Stimulated activated CD4-positive, alpha-beta T cell treated with anti-CD3 and anti-CD28 coated beads, Interleukin-1b, Interleukin-23, amount 100 ng/mL, for 1 hour (primary cell): Measurements from ENCODE around the gene FANCL.
"Not testable (repeated sequence)": the region's sequence is repeated elsewhere in the genome, so short reads cannot be mapped to it uniquely, and the experiment has no call there.

Experiments used
- DNase-seq, 2 donors: peaks; one replicate each; pipeline ENCODE4 v3.0.0-alpha.2; 2020; ENCODE audit warnings: low read depth in 2 of 2

The FANCL gene

DNA sequence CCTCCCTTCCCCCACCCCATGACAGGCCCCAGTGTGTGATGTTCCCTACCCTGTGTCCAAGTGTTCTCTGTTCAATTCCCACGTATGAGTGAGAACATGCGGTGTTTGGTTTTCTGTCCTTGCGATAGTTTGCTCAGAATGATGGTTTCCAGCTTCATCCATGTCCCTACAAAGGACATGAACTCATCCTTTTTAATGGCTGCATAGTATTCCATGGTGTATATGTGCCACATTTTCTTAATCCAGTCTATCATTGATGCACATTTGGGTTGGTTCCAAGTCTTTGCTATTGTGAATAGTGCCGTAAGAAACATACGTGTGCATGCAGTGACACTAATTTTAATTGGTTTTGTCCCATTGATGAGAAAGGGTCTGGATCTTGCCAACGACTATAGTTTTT lies 95.4 kb downstream of the FANCL start:
- not testable (repeated sequence) for DNase-seq

DNA sequence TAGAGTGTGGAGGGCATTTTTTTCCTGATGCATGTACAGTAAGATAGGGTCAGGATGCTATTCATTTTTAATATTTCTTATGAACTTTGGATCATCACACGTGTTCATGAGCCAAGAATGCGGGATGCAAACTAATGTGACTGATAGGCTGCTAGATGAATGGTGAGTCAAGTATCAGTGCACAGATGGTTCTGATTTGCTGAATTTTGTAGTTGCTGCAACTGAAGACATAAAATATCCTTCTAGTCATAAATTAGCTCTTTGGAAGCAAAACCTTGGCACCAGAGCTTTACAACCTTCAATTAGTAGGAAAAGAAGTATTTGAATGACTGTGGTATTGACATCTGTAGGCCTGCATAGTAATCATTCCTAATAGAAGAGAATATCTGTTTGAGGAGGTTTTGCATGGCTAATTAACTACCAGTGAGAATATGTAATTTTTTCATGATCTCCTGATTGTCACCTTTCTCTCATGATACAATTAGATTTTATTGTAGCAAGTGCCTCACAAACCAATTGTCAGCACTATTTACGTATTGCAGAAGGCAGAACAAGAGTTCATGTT lies 100.5 kb downstream of the FANCL start:
- no peak for DNase-seq

DNA sequence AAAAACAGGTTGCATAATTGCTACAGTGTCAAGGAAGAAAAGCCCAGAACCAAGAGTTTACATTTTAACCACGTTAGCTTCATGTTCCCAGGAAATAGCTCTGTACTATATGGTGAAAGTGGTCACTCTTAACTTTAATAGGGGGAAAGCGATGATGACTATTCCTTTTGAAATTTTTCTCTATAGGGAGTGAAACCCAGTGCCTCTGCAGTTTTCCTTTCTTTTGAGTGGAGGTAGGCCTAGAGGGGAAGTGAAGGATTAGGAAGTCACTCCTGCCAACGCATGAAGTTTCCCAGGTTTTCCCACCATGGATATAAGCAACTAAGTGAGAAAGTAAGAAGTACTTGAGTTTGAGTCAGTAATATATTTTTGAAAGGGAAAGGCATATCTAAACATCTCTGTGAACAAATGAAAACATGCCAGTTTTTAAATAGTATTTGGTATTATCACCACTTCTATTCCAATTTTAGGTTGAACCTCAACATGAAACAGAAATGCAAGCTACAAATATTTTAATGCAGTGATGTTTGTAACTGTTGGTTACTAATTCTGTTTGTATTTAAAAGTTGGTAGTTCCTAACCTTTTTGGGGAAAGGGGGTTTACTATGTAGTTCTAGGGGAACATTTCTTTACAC lies 102.6 kb downstream of the FANCL start:
- DNase-seq, result no peak

DNA sequence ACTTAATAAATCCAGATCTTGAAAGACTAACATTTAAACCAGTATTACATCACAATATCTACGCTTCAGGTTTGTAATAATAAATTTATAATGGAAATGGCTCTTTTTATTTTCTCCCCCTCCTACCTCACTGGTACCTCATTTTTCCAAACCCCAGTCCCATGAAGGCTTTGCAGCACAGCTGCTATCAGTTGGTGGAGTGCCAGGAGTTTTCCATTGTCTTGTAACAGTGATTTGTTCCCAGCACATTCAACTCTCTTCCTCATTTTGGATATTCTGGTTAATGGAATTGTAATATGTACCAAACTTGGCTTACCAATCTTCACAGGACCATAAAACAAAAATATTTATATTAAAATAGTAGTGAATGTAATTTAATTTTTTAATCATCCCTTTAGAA lies 103.3 kb downstream of the FANCL start:
- DNase-seq, result no peak

DNA sequence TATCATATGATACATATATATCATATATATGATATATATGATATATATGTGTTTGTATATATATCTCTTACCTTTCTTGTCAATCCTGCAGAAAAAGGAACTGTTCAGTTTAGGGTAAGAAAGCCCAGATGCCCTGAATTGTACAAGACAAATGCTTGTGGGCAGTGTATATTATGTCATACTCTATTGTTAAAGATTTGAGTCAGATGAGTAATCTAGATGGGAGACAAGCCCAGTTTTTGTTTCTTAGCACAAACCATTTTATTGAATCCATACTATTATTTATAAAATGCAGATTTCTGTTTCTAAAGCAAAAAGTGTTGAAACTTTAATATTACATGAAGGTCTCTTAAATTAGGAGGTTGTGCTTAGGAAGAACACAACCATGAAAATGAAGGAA lies 103.9 kb downstream of the FANCL start:
- DNase-seq, result no peak

DNA sequence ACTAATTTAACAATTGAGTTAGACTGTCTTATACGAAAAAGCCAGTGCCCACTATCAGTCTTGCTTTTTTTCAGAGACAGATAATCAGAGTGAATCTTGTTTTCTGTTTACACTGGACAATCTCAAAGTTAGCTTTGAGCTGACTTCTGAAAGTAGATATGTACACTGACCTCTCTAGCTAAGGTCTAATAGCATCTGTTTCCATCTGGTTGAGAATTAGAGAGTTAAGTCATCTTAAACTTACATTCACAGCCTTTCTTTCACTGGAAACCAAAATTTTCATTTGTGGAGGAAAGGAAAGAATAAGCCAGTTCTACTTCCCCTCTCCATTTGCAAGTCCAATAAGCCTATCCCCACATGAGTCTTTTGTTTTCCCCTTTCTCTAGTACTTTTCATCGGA lies 105.3 kb downstream of the FANCL start:
- DNase-seq, result no peak

DNA sequence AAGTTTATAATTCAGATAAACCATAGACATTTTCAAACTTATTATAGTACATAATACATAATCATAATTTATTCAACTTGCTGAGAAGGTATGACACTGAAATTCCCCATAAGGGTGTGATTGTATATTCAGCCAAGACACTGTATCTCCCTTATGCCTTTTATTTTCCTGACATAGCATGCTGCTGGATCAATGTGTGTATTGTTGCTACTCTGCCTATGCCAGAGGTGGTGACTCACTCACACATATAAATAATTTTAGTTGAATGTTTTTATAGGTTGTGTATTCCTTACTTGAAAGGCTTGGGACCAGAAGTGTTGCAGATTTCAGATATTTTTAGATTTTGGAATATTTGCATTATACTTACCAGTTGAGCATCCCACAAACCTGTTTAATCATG lies 107.7 kb downstream of the FANCL start:
- no peak for DNase-seq

DNA sequence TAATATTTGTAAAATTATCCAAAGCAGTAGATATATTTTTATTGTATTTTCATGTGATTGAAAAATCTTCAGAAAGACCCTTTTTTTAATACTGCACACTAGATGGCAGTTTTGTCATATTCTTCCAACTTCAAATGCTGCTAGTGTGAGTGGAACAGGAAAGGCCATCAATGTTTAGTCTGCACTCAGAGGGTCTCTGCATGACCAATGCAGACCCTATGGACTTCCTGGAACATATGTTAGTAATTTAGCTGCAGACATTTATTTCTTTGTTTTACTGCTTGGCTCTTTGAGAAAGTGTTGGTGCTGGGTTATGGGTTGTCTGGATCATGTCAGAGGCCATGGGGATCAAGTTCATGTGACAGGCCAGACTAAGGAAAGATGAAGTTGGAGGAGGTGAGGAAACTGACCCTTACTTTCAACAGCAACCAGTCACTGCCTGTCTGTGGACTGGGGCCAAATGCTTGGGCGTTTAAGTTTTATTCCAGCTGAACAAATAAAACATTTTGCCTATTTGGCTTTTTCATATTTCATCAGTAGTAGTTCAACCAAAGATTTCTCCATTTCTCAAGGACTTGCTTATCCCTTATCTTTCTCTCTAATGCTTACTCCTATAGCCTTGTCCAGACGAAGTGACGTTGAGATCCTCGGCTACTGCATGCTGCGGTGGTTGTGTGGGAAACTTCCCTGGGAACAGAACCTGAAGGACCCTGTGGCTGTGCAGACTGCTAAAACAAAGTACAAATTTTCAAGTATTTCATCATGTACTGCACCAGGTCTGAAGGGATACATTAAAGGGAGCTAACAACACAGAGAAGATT lies 109.7 kb downstream of the FANCL start:
- no peak for DNase-seq

DNA sequence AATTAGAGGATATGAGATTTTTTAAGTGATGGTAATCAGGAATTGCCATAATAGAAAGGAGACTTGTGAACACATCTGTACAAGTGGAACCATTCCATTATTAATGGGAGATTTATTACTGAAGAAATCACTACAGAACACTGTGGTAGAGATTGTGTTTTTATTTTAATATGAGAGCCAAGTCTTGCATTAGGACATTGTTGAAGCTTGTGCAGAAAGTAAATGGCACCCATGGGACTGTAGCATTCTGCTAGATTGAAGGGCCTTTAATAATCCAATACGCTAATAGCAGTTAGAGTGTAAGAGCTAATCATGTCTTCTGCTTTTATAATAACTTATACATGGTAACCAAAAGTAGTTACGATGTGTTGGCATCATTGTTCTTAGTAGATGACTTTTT lies 110.9 kb downstream of the FANCL start:
- no peak for DNase-seq

DNA sequence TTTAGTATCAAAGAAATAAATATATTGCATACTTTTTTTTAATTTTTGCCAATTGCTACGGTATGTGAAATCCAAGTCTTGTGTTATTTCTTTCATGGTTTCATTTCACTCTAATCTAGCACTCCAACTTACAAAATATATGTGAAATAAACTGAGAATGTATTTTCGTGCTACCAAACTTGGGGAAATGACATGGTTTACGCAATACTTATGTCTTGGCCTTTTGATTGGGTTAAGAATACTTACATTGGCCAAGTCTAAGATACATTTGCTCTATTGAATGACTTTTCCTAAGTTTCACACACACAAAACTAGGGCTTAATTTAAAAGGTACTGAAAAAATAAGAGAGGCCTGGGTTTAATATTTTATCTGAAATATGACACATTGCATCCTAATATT lies 114.0 kb downstream of the FANCL start:
- no peak for DNase-seq

DNA sequence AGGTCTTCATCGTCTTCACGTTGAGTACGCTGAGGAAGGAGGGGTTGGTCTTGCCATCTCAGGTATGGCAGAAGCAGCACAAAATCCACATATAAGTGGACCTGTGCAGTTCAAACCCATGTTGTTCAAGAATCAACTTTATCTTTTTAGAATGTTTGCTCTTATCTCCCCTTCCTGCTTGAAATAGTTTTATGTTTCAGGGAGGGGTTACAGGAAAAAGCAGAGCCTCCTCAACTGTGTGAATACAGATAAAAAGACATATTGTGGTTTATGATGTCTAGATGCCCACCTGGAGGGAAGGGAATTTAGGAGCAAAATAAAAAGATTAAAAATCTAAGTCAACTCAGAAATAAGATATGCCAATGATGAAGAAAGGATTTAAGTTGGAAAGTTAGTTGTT lies 118.6 kb downstream of the FANCL start:
- no peak for DNase-seq

DNA sequence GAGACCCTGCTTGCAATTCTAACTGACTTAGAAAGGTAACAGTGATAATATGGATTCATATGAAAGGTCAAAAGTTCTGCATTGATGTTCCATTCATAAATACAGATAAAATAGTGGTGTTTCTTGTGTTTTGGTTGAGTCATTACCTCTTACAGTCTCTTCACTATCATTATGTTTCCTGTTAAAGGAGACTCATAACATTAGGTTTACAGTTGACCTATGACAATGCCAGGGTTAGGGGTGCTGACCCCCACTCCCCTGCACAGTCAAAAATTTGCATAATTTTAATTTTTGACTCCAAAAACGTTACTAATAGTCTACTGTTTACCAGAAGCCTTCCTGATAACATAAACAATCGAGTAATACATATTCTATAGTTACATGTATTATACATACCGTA lies 119.1 kb downstream of the FANCL start:
- DNase-seq, result no peak

DNA sequence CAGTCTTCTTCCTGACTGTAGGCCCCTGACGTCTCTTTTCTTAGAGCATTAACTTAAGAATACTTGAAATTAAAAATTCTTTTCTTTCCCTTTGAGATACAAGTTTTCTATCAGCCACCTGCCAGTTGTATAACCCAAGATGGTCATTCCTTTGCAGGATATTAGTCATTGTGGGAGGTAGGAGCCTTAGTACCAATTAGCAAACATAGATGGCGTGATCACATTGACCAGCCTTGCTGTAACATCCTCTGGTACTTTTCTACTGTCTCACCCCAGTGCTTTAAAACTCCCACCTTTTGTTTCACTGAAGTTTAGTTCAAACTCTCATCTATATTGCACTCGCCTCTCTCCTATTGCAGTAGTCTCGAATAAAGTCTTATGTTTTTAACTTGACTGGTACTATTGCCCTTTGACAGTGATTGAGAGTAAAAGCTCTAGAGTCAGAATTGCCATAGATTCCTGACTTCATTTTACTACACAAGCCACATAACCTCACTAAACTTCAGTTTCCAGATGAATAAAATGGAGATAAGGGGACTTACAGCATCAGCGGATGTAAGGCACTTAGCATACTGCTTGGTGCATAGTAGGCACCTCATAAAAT lies 120.4 kb downstream of the FANCL start:
- no peak for DNase-seq

DNA sequence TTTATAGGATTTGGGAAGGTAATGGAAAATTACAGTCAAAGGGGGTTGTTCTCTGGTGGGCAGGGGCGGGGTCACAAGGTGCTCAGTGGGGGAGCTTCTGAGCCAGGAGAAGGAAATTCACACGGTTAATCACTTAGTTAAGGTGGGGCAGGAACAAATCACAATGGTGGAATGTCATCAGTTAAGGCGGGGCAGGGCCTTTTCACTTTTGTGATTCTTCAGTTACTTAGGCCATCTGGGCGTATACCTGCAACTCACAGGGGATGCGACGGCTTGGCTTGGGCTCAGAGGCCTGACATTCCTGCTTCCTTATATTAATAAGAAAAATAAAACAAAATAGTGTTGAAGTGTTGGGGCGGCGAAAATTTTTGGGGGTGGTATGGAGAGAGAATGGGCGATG lies 127.6 kb downstream of the FANCL start:
- not testable (repeated sequence) for DNase-seq

DNA sequence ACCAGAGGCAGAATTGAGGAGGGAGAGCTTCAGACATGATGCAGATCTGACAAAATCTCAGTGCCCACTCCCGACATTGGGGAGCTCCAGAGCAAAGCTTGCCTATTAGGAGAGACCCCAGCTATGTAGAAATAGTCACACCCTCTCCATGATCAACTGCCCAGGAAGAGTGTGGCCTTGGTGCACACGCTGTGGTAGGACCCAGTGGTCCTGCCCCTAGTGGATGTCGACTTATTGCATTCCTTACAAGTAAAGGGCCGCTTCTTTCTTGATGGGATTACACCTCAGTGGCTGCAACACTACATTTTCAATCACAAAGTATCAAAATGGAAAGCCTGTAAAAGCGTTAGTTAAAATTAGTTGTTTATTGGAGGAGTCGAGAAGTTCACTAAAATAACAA lies 130.4 kb downstream of the FANCL start:
- DNase-seq, result no peak

DNA sequence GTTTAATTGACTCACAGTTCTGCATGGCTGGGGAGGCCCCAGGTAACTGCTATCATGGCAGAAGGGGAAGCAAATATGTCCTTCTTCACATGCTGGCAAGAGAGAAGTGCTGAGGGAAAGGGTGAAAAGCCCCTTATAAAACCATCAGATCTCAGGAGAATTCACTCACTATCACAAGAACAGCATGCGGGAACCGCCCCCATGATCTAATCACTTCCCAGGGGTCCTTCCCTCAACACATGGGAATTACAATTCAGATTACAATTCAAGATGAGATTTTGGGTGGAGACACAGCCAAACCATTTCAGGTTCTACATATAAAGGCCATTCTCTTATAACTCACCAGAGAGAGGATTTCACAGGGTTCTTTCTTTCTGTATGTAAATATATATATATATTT lies 131.6 kb downstream of the FANCL start:
- DNase-seq, result no peak
